ENCODE data around the gene PEAK3. TPM values are rescaled to one million over a fixed set of nuclear protein-coding genes. Genes with fewer than 3 reads are reported as not detected.
A peak's percentile ranks its signal among the peaks of the same experiment; 100 is the strongest.

The PEAK3 gene
- total and polyA plus RNA-seq, 9 of the 15 experiments (the other 6 are each of a cell fraction or from before 2014, with no cell fraction given), result 0.07 to 0.40 TPM; not detected in 7

- TF ChIP-seq TFAP4 (CRISPR knock-in tag; IDR thresholded peaks at IDR 0.05; ENCODE audit: borderline replicate concordance), result no peak
- peak; percentile 89 for TF ChIP-seq ATF3 (IDR thresholded peaks at IDR 0.05)
- no peak for TF ChIP-seq ATF3 (CRISPR knock-in tag; conservative IDR thresholded peaks at IDR 0.05)
- peak; percentile 7 for TF ChIP-seq ZNF511 (CRISPR knock-in tag; IDR thresholded peaks at IDR 0.05)
- TF ChIP-seq POLR2G (IDR thresholded peaks at IDR 0.05; ENCODE audit: low read depth, low read length), result peak; percentile 81
- TF ChIP-seq SMC3 (conservative IDR thresholded peaks at IDR 0.05; ENCODE audit: insufficient read depth, low read depth, low read length), result no peak
- TF ChIP-seq ZNF589 (CRISPR knock-in tag; IDR thresholded peaks at IDR 0.05; ENCODE audit: low read depth), result peak; percentile 70; the same call in 1 of the 2 replicates
- TF ChIP-seq KAT8 (IDR thresholded peaks at IDR 0.05; ENCODE audit: low read depth), result peak; percentile 51; the same call in 1 of the 2 replicates
- 0 out of 2 replicates have a peak, but pooled peaks have one; percentile 65 for TF ChIP-seq ZC3H11A (IDR thresholded peaks at IDR 0.05; ENCODE audit: low read depth, low read length)
- no peak for TF ChIP-seq ID3 (CRISPR knock-in tag; IDR thresholded peaks at IDR 0.05)
- 0 out of 2 replicates have a peak, but pooled peaks have one; percentile 34 for TF ChIP-seq ID3 (tag; IDR thresholded peaks at IDR 0.05)
- TF ChIP-seq KLF13 (tag; IDR thresholded peaks at IDR 0.05; ENCODE audit: borderline replicate concordance, low read depth), result no peak
- no peak for TF ChIP-seq TARDBP (IDR thresholded peaks at IDR 0.05)
- peak; percentile 33; the same call in 1 of the 2 replicates for TF ChIP-seq THAP12 (CRISPR knock-in tag; IDR thresholded peaks at IDR 0.05)
- TF ChIP-seq PHTF2 (CRISPR knock-in tag; IDR thresholded peaks at IDR 0.05), result 0 out of 2 replicates have a peak, but pooled peaks have one; percentile 76
- TF ChIP-seq HDAC2 (IDR thresholded peaks at IDR 0.05), result no peak
- peak; percentile 62; the same call in 1 of the 2 replicates for TF ChIP-seq CXXC5 (CRISPR knock-in tag; IDR thresholded peaks at IDR 0.05)
- TF ChIP-seq NR3C1 (CRISPR knock-in tag; IDR thresholded peaks at IDR 0.05), result no peak
Measured at GRCh38 chr19:2270423-2271233, 11.3 kb downstream of the PEAK3 start (continued).
